ENCODE results near the gene PRKG1.

DNA sequence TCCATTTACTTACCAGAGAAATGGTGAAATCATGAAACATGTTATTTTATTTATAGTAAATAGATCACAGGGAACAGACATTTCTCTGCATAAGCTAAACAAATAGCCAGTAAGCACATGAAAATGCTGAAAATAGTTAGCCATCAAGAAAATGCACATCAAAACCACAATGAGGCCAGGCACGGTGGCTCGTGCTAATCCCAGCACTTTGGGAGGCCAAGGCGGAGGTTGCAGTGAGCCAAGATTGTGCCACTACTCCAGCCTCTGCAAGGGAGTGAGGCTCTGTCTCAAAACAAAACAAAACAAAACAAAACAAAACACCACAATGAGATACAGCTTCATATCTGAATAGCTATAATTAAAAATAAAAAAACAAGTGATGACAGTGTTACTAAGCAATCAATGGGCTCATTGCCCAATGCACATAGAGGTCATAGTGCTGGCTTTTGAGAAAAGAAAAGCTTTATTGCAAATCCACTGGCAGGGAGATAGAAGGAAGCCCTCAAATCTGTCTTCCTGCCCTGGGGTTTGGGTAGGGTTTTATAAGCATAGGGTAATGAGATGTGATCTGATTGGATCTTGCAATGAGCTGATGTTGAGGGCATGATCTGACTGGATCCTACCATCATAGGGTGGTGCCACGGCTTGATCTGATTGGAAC, 608.9 kb downstream of the PRKG1 start:
- TF ChIP-seq, protein P1, sequence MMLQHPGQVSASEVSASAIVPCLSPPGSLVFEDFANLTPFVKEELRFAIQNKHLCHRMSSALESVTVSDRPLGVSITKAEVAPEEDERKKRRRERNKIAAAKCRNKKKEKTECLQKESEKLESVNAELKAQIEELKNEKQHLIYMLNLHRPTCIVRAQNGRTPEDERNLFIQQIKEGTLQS (IDR thresholded peaks at IDR 0.05) = no peak
- TF ChIP-seq JUND (IDR thresholded peaks at IDR 0.05) = no peak
- TF ChIP-seq, protein P2, sequence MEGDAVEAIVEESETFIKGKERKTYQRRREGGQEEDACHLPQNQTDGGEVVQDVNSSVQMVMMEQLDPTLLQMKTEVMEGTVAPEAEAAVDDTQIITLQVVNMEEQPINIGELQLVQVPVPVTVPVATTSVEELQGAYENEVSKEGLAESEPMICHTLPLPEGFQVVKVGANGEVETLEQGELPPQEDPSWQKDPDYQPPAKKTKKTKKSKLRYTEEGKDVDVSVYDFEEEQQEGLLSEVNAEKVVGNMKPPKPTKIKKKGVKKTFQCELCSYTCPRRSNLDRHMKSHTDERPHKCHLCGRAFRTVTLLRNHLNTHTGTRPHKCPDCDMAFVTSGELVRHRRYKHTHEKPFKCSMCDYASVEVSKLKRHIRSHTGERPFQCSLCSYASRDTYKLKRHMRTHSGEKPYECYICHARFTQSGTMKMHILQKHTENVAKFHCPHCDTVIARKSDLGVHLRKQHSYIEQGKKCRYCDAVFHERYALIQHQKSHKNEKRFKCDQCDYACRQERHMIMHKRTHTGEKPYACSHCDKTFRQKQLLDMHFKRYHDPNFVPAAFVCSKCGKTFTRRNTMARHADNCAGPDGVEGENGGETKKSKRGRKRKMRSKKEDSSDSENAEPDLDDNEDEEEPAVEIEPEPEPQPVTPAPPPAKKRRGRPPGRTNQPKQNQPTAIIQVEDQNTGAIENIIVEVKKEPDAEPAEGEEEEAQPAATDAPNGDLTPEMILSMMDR (IDR thresholded peaks at IDR 0.05; ENCODE audit: low read depth, low read length, missing input control) = no peak
- no peak for TF ChIP-seq GABPA (IDR thresholded peaks at IDR 0.05 in 1 of 2, conservative IDR thresholded peaks at IDR 0.05 in 1 of 2)
- no peak for TF ChIP-seq TAF1 (conservative IDR thresholded peaks at IDR 0.05)
- no peak for TF ChIP-seq YY1 (IDR thresholded peaks at IDR 0.05)
- TF ChIP-seq FOXA1 (IDR thresholded peaks at IDR 0.05) = no peak
- TF ChIP-seq, protein P3, sequence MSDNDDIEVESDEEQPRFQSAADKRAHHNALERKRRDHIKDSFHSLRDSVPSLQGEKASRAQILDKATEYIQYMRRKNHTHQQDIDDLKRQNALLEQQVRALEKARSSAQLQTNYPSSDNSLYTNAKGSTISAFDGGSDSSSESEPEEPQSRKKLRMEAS (IDR thresholded peaks at IDR 0.05) = no peak
- TF ChIP-seq SP1 (IDR thresholded peaks at IDR 0.05) = no peak
- TF ChIP-seq EGR1 (IDR thresholded peaks at IDR 0.05; ENCODE audit: low read depth in 2 of 2) = no peak
